Fibroblast of skin of scalp (primary cell): ENCODE data around the gene MIPOL1.

Experiments used
- DNase-seq: peaks from one replicate; pipeline ENCODE4 v3.0.0-alpha.2; 2013

The MIPOL1 gene

GRCh38 chr14:37600880-37601741, 403.4 kb downstream of the MIPOL1 start:
- no peak for DNase-seq

- DNase-seq = no peak
Measured at GRCh38 chr14:37601865-37602264, 404.1 kb downstream of the MIPOL1 start.
